ENCODE results near the gene HIC1. TPM values are rescaled to one million over a fixed set of nuclear protein-coding genes. Genes with fewer than 3 reads are reported as not detected.

The HIC1 gene
- total and polyA plus RNA-seq, 2 of the 4 experiments (the other 2 are of a cell fraction), result 10.4 to 23.0 TPM

DNA sequence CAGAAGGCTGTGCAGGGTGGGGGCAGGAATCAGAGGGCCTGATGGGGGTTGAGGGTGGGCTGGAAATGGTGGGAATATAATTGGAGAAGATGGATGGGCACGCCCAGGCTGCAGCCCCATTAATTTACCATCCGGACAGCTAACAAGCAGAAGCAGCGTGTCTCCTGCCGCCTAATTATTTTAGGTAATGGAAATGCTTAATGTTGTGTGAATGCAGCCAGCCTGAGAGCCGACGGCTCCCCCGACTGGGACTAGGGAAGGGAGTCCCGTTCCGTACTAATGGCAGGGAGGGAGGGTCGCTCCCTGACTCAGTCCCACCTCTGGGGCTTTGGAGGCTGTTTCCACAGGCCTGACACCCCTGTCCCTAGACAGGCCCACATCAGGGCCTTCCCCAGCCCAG, 17.7 kb upstream of the HIC1 start:
- peaks cover 39% of the 10 kb centered on the region for H3K36me3 ChIP-seq (ENCODE audit: control insufficient read depth, insufficient read depth, low read length)
- H3K9me1 ChIP-seq (ENCODE audit: insufficient read depth, low read length), result peaks cover 14% of the 10 kb centered on the region
- CTCF ChIA-PET, result interaction anchor here (1.1 to 1.2 kb wide), 2 partner anchors 11 to 128 kb away, joined by 4 to 5 read pairs; no protein-coding TSS in a partner anchor
- H3K14ac ChIP-seq (replicated peaks; ENCODE audit: low read depth, low read length), result no peak overlapping the region
- POLR2A ChIA-PET (ENCODE audit: unreplicated experiment), result no interaction called here
- in situ Hi-C loops (cut with MboI; ENCODE audit: low sequenced_read_pairs), result loop anchor here (25.0 kb wide), 1 partner anchor 325 kb away; the partner anchor contains the start of genes TLCD2 and WDR81
- H3K9ac ChIP-seq (ENCODE audit: low read depth, low read length), result no peak overlapping the region
- no peaks in the 10 kb centered on the region for H3K9me3 ChIP-seq (ENCODE audit: control insufficient read depth, insufficient read depth, low read length)
- no peak overlapping the region for H2AK9ac ChIP-seq (replicated peaks; ENCODE audit: low read depth, low read length, poor library complexity)
- H3K4me3 ChIP-seq (ENCODE audit: insufficient read depth, low read depth, low read length), result no peak overlapping the region
- H2BK15ac ChIP-seq (ENCODE audit: low read depth, low read length), result no peak overlapping the region
- WGBS, 2 experiments (ENCODE audit: extremely low coverage in 2 of 2, insufficient read length in 1 of 2), result 100% methylated on average over 1 of the region's 10 CpGs; no CpG with 5 or more reads in 1 of the 2 experiments
- no peak overlapping the region for H3K4me2 ChIP-seq (ENCODE audit: low read depth, low read length)
- H4K91ac ChIP-seq (ENCODE audit: insufficient read depth, low read depth, low read length), result no peak overlapping the region
- no peak overlapping the region for H2AFZ ChIP-seq (replicated peaks; ENCODE audit: low read length, poor library complexity)
- H4K5ac ChIP-seq (ENCODE audit: low read depth, low read length), result no peak overlapping the region
- TF ChIP-seq, protein P1, sequence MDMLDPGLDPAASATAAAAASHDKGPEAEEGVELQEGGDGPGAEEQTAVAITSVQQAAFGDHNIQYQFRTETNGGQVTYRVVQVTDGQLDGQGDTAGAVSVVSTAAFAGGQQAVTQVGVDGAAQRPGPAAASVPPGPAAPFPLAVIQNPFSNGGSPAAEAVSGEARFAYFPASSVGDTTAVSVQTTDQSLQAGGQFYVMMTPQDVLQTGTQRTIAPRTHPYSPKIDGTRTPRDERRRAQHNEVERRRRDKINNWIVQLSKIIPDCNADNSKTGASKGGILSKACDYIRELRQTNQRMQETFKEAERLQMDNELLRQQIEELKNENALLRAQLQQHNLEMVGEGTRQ (IDR thresholded peaks at IDR 0.05; ENCODE audit: low read depth, low read length), result no peak
- no peak for TF ChIP-seq NFE2L2 (IDR thresholded peaks at IDR 0.05; ENCODE audit: low read depth, low read length)
- TF ChIP-seq, protein P2, sequence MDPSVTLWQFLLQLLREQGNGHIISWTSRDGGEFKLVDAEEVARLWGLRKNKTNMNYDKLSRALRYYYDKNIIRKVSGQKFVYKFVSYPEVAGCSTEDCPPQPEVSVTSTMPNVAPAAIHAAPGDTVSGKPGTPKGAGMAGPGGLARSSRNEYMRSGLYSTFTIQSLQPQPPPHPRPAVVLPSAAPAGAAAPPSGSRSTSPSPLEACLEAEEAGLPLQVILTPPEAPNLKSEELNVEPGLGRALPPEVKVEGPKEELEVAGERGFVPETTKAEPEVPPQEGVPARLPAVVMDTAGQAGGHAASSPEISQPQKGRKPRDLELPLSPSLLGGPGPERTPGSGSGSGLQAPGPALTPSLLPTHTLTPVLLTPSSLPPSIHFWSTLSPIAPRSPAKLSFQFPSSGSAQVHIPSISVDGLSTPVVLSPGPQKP (IDR thresholded peaks at IDR 0.05; ENCODE audit: borderline replicate concordance, low read depth, low read length), result no peak
- TF ChIP-seq, protein P3, sequence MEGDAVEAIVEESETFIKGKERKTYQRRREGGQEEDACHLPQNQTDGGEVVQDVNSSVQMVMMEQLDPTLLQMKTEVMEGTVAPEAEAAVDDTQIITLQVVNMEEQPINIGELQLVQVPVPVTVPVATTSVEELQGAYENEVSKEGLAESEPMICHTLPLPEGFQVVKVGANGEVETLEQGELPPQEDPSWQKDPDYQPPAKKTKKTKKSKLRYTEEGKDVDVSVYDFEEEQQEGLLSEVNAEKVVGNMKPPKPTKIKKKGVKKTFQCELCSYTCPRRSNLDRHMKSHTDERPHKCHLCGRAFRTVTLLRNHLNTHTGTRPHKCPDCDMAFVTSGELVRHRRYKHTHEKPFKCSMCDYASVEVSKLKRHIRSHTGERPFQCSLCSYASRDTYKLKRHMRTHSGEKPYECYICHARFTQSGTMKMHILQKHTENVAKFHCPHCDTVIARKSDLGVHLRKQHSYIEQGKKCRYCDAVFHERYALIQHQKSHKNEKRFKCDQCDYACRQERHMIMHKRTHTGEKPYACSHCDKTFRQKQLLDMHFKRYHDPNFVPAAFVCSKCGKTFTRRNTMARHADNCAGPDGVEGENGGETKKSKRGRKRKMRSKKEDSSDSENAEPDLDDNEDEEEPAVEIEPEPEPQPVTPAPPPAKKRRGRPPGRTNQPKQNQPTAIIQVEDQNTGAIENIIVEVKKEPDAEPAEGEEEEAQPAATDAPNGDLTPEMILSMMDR (conservative IDR thresholded peaks at IDR 0.05; ENCODE audit: low read depth, low read length), result no peak
- TF ChIP-seq SMC3 (IDR thresholded peaks at IDR 0.05; ENCODE audit: low read depth, low read length), result no peak
- TF ChIP-seq MXI1 (IDR thresholded peaks at IDR 0.05; ENCODE audit: borderline replicate concordance, low read depth, low read length), result no peak
- no peak for TF ChIP-seq RCOR1 (IDR thresholded peaks at IDR 0.05; ENCODE audit: insufficient replicate concordance, low read length)
- TF ChIP-seq MAFK (IDR thresholded peaks at IDR 0.05; ENCODE audit: low read depth, low read length), result no peak
- no peak for TF ChIP-seq CHD1 (IDR thresholded peaks at IDR 0.05; ENCODE audit: low read depth, low read length)
- TF ChIP-seq RFX5 (IDR thresholded peaks at IDR 0.05; ENCODE audit: low read depth, low read length), result no peak
- TF ChIP-seq RAD21 (IDR thresholded peaks at IDR 0.05; ENCODE audit: low read length), result no peak
- no peak for TF ChIP-seq POLR2A (IDR thresholded peaks at IDR 0.05; ENCODE audit: low read depth, low read length)
- no peak for TF ChIP-seq CEBPB (IDR thresholded peaks at IDR 0.05; ENCODE audit: low read depth, low read length)
- no peak overlapping the region for H3K4ac ChIP-seq (ENCODE audit: low read depth, low read length)
- H2BK20ac ChIP-seq (ENCODE audit: low read depth, low read length), result no peak overlapping the region
- no peak overlapping the region for H3K56ac ChIP-seq (ENCODE audit: extremely low read depth, insufficient read depth, low read length)
- ATAC-seq (ENCODE audit: low read depth), result no peak
- H2BK120ac ChIP-seq (ENCODE audit: low read depth, low read length), result no peak overlapping the region
- H3K4me1 ChIP-seq (ENCODE audit: control insufficient read depth, insufficient read depth, low read length), result peaks cover 19% of the 10 kb centered on the region
- no peak overlapping the region for H3K18ac ChIP-seq (ENCODE audit: low read depth, low read length)
- no TSS peak for BruUV-seq (replicated peaks)
- no peak overlapping the region for H2BK5ac ChIP-seq (ENCODE audit: low read depth, low read length, poor library complexity, severe bottlenecking)
- peaks cover 10 to 29% of the 10 kb centered on the region in 2 experiments for H3K79me1 ChIP-seq (ENCODE audit: low read depth in 1 of 2, low read length in 2 of 2)
- no peak overlapping the region for H2AK5ac ChIP-seq (ENCODE audit: low read depth, low read length)
- H3K27ac ChIP-seq (ENCODE audit: insufficient read depth, low read length), result no peak overlapping the region
- dilution Hi-C loops (cut with HindIII; ENCODE audit: low sequenced_read_pairs, unreplicated experiment), result no loop called here
- H4K8ac ChIP-seq (ENCODE audit: low read depth in 2 of 2, low read length in 2 of 2), result no peak overlapping the region
- intact Hi-C loops (cut with micrococcal nuclease), result no loop called here
- no peak overlapping the region for H3K23ac ChIP-seq (ENCODE audit: low read depth, low read length)
- H3K27me3 ChIP-seq (ENCODE audit: control insufficient read depth, insufficient read depth, low read length), result no peaks in the 10 kb centered on the region
- no peak for DNase-seq
- H4K20me1 ChIP-seq (ENCODE audit: insufficient read depth, low read length), result peaks cover 9% of the 10 kb centered on the region; the same call in 1 of the 2 replicates
